Activated CD4-positive, alpha-beta T cell treated with anti-CD3 and anti-CD28 coated beads, Interleukin-2, amount 50 U/mL, for 24 hours (primary cell): ENCODE measurements around the gene ADAMTS8.

ENCODE experiments used
- DNase-seq, 2 donors: peaks; one replicate each; pipeline ENCODE4 v3.0.0-alpha.2; 2020; ENCODE audit warnings: low read depth in 1 of 2, low spot score in 1 of 2

Gene ADAMTS8

GRCh38 chr11:130400781-130401483, 27.5 kb downstream of the ADAMTS8 start:
- DNase-seq, result no peak

GRCh38 chr11:130399196-130399595, 29.2 kb downstream of the ADAMTS8 start:
- no peak for DNase-seq

GRCh38 chr11:130397780-130398179, 30.6 kb downstream of the ADAMTS8 start:
- DNase-seq, result no peak

- DNase-seq, result no peak
Measured at GRCh38 chr11:130396965-130397364, 31.4 kb downstream of the ADAMTS8 start.

GRCh38 chr11:130394615-130395014, 33.8 kb downstream of the ADAMTS8 start:
- DNase-seq, result no peak

GRCh38 chr11:130391711-130392110, 36.7 kb downstream of the ADAMTS8 start:
- no peak for DNase-seq

- no peak for DNase-seq
Measured at GRCh38 chr11:130390071-130390758, 38.2 kb downstream of the ADAMTS8 start.

- DNase-seq, result no peak
Measured at GRCh38 chr11:130389335-130389935, 39.0 kb downstream of the ADAMTS8 start.

GRCh38 chr11:130388607-130389205, 39.7 kb downstream of the ADAMTS8 start:
- peak in 1 of 2 donors; percentile 9 for DNase-seq

- DNase-seq, result no peak
Measured at GRCh38 chr11:130386056-130386455, 42.4 kb downstream of the ADAMTS8 start.

- DNase-seq, result no peak
Measured at GRCh38 chr11:130383344-130384211, 44.8 kb downstream of the ADAMTS8 start.

- DNase-seq, result no peak
Measured at GRCh38 chr11:130381317-130381716, 47.1 kb downstream of the ADAMTS8 start.

- no peak for DNase-seq
Measured at GRCh38 chr11:130380778-130381177, 47.6 kb downstream of the ADAMTS8 start.

- no peak for DNase-seq
Measured at GRCh38 chr11:130379276-130379675, 49.1 kb downstream of the ADAMTS8 start.

- DNase-seq, result no peak
Measured at GRCh38 chr11:130370845-130371590, 57.4 kb downstream of the ADAMTS8 start.

- DNase-seq, result no peak
Measured at GRCh38 chr11:130369713-130370112, 58.7 kb downstream of the ADAMTS8 start.

- no peak for DNase-seq
Measured at GRCh38 chr11:130369141-130369691, 59.2 kb downstream of the ADAMTS8 start.

GRCh38 chr11:130359419-130359818, 69.0 kb downstream of the ADAMTS8 start:
- DNase-seq, result no peak

GRCh38 chr11:130358398-130358797, 70.0 kb downstream of the ADAMTS8 start:
- DNase-seq, result no peak
